Mesodermal cell (in vitro differentiated cells): ENCODE measurements around the gene PWWP2B.
"Not testable (repeated sequence)": the region's sequence is repeated elsewhere in the genome, so short reads cannot be mapped to it uniquely, and the experiment has no call there.

Source experiments
- H3K27ac ChIP-seq: 2 replicates; pipeline ENCODE4 v1.7.0; 2013; ENCODE audit warnings: mild to moderate bottlenecking, low read depth, low read length, moderate library complexity; ENCODE audit not compliant: severe bottlenecking
- H3K36me3 ChIP-seq: 2 replicates; pipeline ENCODE4 v1.7.1; 2013; ENCODE audit warnings: mild to moderate bottlenecking, low read length, moderate library complexity; ENCODE audit not compliant: control insufficient read depth, insufficient read depth
- H3K4me1 ChIP-seq: one replicate; pipeline ENCODE4 v1.7.1; 2013; ENCODE audit warnings: mild to moderate bottlenecking, low read length; ENCODE audit not compliant: insufficient read depth, control insufficient read depth, poor library complexity, severe bottlenecking
- H3K4me3 ChIP-seq: 2 replicates; pipeline ENCODE4 v1.7.0; 2013; ENCODE audit warnings: low read length, control low read depth, mild to moderate bottlenecking; ENCODE audit not compliant: insufficient read depth, poor library complexity, severe bottlenecking; ENCODE audit errors: extremely low read depth
- H3K9me3 ChIP-seq: 2 replicates; pipeline ENCODE4 v1.7.1; 2013; ENCODE audit warnings: mild to moderate bottlenecking, low read length, moderate library complexity; ENCODE audit not compliant: control insufficient read depth
- WGBS, 2 experiments: methylation state at CpG; one replicate each; pipeline ENCODE4 v1.1.5; 2013; ENCODE audit warnings: missing lambda C conversion rate in 2 of 2; ENCODE audit not compliant: insufficient coverage in 2 of 2; 5-methylcytosine and 5-hydroxymethylcytosine counted together

The PWWP2B gene

DNA sequence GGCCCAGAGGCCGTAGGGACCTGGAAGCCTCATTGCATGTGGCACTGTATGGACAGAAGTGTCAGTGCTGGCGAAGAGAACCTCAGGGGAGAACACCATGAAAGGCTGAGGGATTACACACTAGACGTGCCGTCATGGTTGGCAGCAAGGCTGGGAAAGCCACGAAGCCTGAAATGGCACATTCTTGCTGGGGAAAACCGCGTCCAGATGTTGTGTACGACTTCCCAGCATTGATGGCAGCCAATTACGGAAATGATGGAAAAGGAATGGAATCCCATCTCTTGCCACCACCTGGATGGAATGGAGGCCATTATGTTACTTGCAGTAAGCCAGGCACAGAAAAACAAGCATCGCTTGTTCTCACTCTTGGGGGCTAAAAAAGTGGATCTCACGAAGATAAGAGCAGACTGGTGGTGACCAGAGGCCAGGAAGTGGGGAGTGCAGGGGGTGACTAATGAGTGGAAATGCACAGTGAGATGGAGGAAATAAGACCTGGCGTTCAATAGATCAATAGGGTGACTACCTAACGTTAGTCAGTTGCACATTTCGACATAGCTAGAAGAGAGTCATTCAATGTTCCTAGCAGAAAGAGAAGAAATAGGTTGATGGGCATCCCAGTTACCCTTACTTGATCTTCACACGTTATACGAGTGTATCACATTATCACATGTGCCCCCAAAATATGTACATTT is 14.6 kb upstream of the PWWP2B start:
- Histone ChIP-seq H3K9me3 (no peaks in the 10 kb centered on the region), H3K4me1 (peaks cover 4% of the 10 kb centered on the region), H3K27ac (no peak overlapping the region), H3K4me3 (no peak overlapping the region), H3K36me3 (no peaks in the 10 kb centered on the region)
- WGBS, 2 experiments, result 89% methylated on average over 12 to 14 of the region's 16 CpGs

- Histone ChIP-seq H3K9me3 (no peaks in the 10 kb centered on the region), H3K4me1 (peaks cover 4% of the 10 kb centered on the region), H3K36me3 (no peaks in the 10 kb centered on the region), H3K4me3 (no peak overlapping the region), H3K27ac (no peak overlapping the region)
- WGBS, 2 experiments, result 86 to 90% methylated on average over 3 to 4 of the region's 8 CpGs
Measured at GRCh38 chr10:132383101-132383500, 13.9 kb upstream of the PWWP2B start.

- WGBS, 2 experiments, result 84 to 91% methylated on average over 13 of the region's 13 CpGs
Measured at GRCh38 chr10:132383751-132384196, 13.2 kb upstream of the PWWP2B start.

GRCh38 chr10:132384618-132385388 is 12.2 kb upstream of the PWWP2B start:
- H3K4me1 ChIP-seq, result peaks cover 4% of the 10 kb centered on the region
- H3K27ac ChIP-seq, result no peak overlapping the region
- no peaks in the 10 kb centered on the region for H3K36me3 ChIP-seq
- no peak overlapping the region for H3K4me3 ChIP-seq
- no peaks in the 10 kb centered on the region for H3K9me3 ChIP-seq
- 93 to 94% methylated on average over 20 of the region's 20 CpGs for whole genome bisulfite sequencing, 2 experiments

More at GRCh38 chr10:132383751-132384196, 13.2 kb upstream of the PWWP2B start:
- Histone ChIP-seq H3K4me1 (peaks cover 4% of the 10 kb centered on the region), H3K9me3 (no peaks in the 10 kb centered on the region), H3K4me3 (no peak overlapping the region), H3K27ac (no peak overlapping the region), H3K36me3 (no peaks in the 10 kb centered on the region)

- H3K9me3 ChIP-seq, result no peaks in the 10 kb centered on the region
- no peak overlapping the region for H3K4me3 ChIP-seq
- H3K36me3 ChIP-seq, result no peaks in the 10 kb centered on the region
- 93 to 95% methylated on average over 5 of the region's 5 CpGs for WGBS, 2 experiments
- H3K27ac ChIP-seq, result no peak overlapping the region
- H3K4me1 ChIP-seq, result peaks cover 4% of the 10 kb centered on the region
Measured at GRCh38 chr10:132385389-132385667, 11.7 kb upstream of the PWWP2B start.

DNA sequence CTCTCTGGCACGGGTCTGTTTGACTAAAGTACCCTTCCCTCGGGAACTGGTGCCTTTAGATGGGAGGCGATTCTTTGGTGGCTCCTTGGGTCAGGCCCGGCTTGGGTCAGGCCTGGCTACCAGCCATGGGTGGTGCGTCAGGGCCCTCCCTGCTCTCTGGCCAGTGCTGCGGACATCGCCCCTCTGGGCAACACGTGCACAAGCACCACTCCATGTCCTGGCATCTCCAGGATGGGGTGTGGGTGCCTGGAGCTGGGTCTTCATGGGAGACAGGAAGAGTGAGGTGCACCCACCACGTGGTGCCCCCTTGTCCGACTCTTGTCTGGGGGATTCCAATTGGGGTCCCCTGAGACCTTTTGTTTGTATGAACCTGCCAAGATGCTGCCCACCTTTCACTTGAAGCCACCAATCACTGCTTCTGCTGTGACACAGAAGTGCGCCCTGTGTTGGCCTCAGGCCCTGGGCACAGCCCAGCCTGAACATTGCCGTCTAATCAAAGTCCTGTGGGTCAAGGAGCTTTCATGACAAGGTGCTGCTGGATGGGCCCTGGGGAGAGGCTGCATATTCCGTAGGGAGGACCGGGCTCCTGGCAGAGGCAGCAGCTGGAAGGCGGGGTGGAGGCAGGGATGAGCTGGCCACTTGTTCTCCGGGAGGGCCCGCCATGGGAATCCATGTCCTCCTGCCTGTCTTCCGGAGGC is 11.1 kb upstream of the PWWP2B start:
- peaks cover 4% of the 10 kb centered on the region for H3K4me1 ChIP-seq
- no peak overlapping the region for H3K27ac ChIP-seq
- no peaks in the 10 kb centered on the region for H3K36me3 ChIP-seq
- H3K4me3 ChIP-seq, result no peak overlapping the region
- no peaks in the 10 kb centered on the region for H3K9me3 ChIP-seq
- WGBS, 2 experiments, result 93 to 96% methylated on average over 13 to 17 of the region's 18 CpGs

DNA sequence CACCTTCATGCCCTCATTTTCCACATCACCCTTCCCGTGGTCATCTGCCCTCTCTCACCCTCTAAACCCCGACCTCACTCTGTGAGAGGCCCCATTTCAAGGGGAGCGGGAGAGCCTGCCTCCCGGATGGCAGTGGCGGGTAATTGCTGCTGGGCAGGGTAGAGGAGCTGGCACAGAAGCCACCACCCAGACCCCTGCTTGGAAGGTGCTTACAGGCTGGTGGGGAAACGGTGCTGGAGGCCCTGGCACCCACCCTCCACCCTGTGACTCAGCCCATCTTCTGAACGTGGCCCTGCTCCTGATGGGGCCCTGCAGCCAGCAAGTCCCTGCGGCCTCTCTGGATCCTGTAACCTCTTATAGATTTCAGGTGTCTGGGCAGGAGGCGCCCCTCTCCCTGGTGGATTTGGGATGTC is 10.6 kb upstream of the PWWP2B start:
- no peak overlapping the region for H3K4me3 ChIP-seq
- 82 to 92% methylated on average over 7 of the region's 9 CpGs for WGBS, 2 experiments
- no peaks in the 10 kb centered on the region for H3K36me3 ChIP-seq

GRCh38 chr10:132386896-132387295 is 10.1 kb upstream of the PWWP2B start:
- not testable (repeated sequence) for H3K4me1 ChIP-seq, H3K27ac ChIP-seq, H3K36me3 ChIP-seq, H3K4me3 ChIP-seq, H3K9me3 ChIP-seq
- WGBS, 2 experiments, result no CpG with 5 or more reads among the region's 1 CpG

More for the DNA sequence above, 10.6 kb upstream of the PWWP2B start:
- H3K4me1 ChIP-seq, result peaks cover 4% of the 10 kb centered on the region
- no peaks in the 10 kb centered on the region for H3K9me3 ChIP-seq
- H3K27ac ChIP-seq, result no peak overlapping the region

- H3K27ac ChIP-seq, result no peak overlapping the region
- no peaks in the 10 kb centered on the region for H3K36me3 ChIP-seq
- 13 to 17% methylated on average over 10 to 13 of the region's 26 CpGs for WGBS, 2 experiments
- H3K9me3 ChIP-seq, result no peaks in the 10 kb centered on the region
- no peak overlapping the region for H3K4me3 ChIP-seq
- peaks cover 3% of the 10 kb centered on the region for H3K4me1 ChIP-seq
Measured at GRCh38 chr10:132387764-132388210, 9.2 kb upstream of the PWWP2B start.

DNA sequence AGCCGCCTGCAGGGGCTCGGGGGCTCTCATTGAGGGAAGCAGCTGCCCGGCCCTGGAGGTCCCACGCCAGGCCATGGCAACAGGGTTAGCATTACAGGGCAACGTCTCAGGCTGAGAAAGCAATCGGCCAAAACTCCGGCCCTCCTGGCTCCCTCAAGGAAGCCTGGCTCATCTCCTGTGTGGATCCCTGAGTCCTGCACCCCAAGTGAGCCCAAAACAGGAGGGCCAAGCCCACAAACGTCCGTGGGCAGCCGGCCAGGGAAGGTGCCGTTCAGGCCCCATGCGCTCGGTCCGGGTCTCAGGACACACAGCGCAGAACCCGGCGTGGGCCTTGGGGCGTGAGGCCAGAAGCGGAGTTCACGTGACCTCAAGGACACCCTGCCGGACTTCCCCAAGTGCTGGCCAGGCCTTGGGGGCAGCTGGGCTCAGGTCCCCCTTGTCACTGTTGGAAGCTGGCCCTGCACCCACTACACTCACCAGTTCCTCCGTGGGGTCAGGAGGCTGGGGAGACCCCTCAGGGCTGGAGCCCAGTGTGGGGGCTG is 8.0 kb upstream of the PWWP2B start:
- Histone ChIP-seq H3K36me3 (no peaks in the 10 kb centered on the region), H3K27ac (no peak overlapping the region), H3K9me3 (no peaks in the 10 kb centered on the region), H3K4me1 (no peaks in the 10 kb centered on the region), H3K4me3 (no peak overlapping the region)
- 68 to 71% methylated on average over 20 to 21 of the region's 22 CpGs for WGBS, 2 experiments
